Spleen (tissue), 7 donors: ENCODE measurements around the gene PITRM1.

Experiments
- CTCF ChIP-seq, 11 experiments: fragments of 200-600 bp in 7 of 11; fragments of 450-650 bp in 4 of 11; sonication (generic) in 4 of 11; IDR thresholded peaks in 8 of 11; conservative IDR thresholded peaks in 3 of 11; 1 replicate in 7 of 11; 2 replicates in 4 of 11; pipeline versions ENCODE4 v1.4.0 to v1.8.0; 2016 to 2021; ENCODE audit warnings: antibody characterized with exemption in 11 of 11, inconsistent platforms in 4 of 11, mild to moderate bottlenecking in 1 of 11
- POLR2A ChIP-seq, 3 donors: fragments of 450-650 bp; IDR thresholded peaks; one replicate each; pipeline ENCODE4 v1.5.1; 2017; ENCODE audit warnings: antibody characterized with exemption in 3 of 3, mild to moderate bottlenecking in 1 of 3
- donor health status: DM: no; HTN: no; CAD: no; lungs with moderate emphysema.
- donor health status: DM: no; HTN: no; CAD: no.
- donor health status: DM: no; HTN: no; CAD: no.

GRCh38 chr10:3194871-3195270 is 22.3 kb upstream of the PITRM1 start:
- TF ChIP-seq CTCF (IDR thresholded peaks at IDR 0.05 in 8 of 11, conservative IDR thresholded peaks at IDR 0.05 in 3 of 11) (no peak), POLR2A (IDR thresholded peaks at IDR 0.05) (no peak)
